ENCODE results near the gene LGI1. TPM values are rescaled to one million over a fixed set of nuclear protein-coding genes. Genes with fewer than 3 reads are reported as not detected.

LGI1 gene
- total RNA-seq, 1 donor from 2014 or later: not detected

DNA sequence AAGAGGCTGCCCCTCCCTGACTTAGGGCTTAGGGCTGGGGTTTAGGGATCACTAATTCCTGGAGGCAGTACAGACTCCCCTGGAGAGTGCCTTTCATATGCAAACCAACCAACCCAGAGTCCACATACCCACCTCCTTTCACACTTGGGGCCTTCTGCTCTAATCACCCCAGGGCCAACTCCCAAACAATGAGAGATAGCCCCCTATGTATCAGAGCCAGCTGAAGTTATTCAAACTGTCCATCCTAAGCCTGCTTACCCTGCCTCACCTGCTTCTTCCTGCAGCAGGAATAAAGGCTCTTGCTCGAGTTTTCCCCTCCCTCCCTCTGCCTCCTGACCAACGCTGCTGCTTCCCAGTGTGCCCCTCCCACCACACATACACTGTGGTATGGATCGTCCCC lies 84.2 kb downstream of the LGI1 start:
- H3K27ac Mint-ChIP-seq (ENCODE audit: unreplicated experiment): no peak overlapping the region
- no peaks in the 10 kb centered on the region for H3K4me1 Mint-ChIP-seq (ENCODE audit: unreplicated experiment)
- H3K4me3 Mint-ChIP-seq (ENCODE audit: unreplicated experiment): no peak overlapping the region
- no peak for TF ChIP-seq CTCF (IDR thresholded peaks at IDR 0.05)
- DNase-seq (ENCODE audit: extremely low spot score, unreplicated experiment): no peak
- peaks cover 35% of the 10 kb centered on the region for H3K27me3 Mint-ChIP-seq (ENCODE audit: unreplicated experiment)
- H3K36me3 Mint-ChIP-seq (ENCODE audit: unreplicated experiment): no peaks in the 10 kb centered on the region
- H3K9me3 Mint-ChIP-seq (ENCODE audit: unreplicated experiment): no peaks in the 10 kb centered on the region

- peaks cover 32% of the 10 kb centered on the region for H3K27me3 Mint-ChIP-seq (ENCODE audit: unreplicated experiment)
- H3K36me3 Mint-ChIP-seq (ENCODE audit: unreplicated experiment): no peaks in the 10 kb centered on the region
- no peak for TF ChIP-seq CTCF (IDR thresholded peaks at IDR 0.05)
- no peak for DNase-seq (ENCODE audit: extremely low spot score, unreplicated experiment)
- H3K4me1 Mint-ChIP-seq (ENCODE audit: unreplicated experiment): no peaks in the 10 kb centered on the region
- H3K4me3 Mint-ChIP-seq (ENCODE audit: unreplicated experiment): no peak overlapping the region
- H3K27ac Mint-ChIP-seq (ENCODE audit: unreplicated experiment): no peak overlapping the region
- no peaks in the 10 kb centered on the region for H3K9me3 Mint-ChIP-seq (ENCODE audit: unreplicated experiment)
These were observed 87.4 kb downstream of the LGI1 start for GRCh38 chr10:93844979-93845626.

Other genes starting within 250 kb of the LGI1 start
- gene FFAR4, start 191.3 kb upstream of the LGI1 start, total RNA-seq: not detected in 2 replicates
- gene RBP4, start 156.7 kb upstream of the LGI1 start, total RNA-seq: 0.56 and 0.63 TPM in 2 replicates
- gene PDE6C, start 145.4 kb upstream of the LGI1 start, total RNA-seq: not detected in 2 replicates
- gene FRA10AC1, start 55.3 kb upstream of the LGI1 start, total RNA-seq: 13.0 and 15.0 TPM in 2 replicates
- 6.2 and 6.3 TPM in 2 replicates for gene SLC35G1, start 136.0 kb downstream of the LGI1 start, total RNA-seq
- 7.0 and 7.4 TPM in 2 replicates for gene PLCE1, start 236.0 kb downstream of the LGI1 start, total RNA-seq

All from osteocyte (in vitro differentiated cells).